Hematopoietic multipotent progenitor cell treated with erythropoietin and hydrocortisone succinate and interleukin-3 and kit ligand, for 4 days (in vitro differentiated cells): ENCODE data around the gene WDR1.
"Not testable (repeated sequence)": the region's sequence is repeated elsewhere in the genome, so short reads cannot be mapped to it uniquely, and the experiment has no call there.

ENCODE experiments used
- DNase-seq: peaks from one replicate; pipeline ENCODE4 v3.0.0-alpha.2; 2015

The WDR1 gene

DNA sequence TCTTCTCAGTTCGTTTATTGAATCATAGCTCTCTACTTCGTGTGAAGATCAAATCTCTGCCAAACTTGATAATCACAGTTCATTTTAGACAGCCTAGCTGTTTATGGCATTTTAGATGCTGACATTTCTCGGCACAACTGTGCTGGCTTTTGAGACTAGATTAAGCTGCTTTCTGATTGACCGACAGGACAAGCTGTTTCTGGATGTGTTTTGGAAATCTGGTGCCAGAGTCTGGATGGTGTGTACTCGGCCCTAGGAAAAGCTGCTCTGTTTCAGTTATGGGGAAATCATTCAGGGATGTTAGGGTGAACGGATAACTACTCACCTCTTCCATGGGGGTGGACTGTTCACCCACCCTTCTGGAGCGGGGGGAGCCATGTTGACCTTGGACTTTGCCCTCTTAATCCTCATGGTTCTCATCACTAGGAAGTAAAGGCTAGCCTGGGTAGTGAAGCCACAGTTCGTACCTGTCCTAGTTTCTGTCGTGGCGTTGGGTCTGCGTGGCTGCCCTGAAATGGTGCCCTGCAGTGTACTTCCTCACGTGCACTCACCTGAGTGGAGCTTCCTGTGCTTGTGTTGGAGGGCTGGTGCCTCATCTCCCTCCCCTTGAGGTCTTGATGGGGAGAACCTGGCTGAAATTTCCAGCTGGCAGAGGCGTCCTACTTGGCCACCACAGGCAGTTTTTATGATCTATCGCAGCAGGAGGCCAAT, 13.7 kb upstream of the WDR1 start:
- DNase-seq = no peak

DNA sequence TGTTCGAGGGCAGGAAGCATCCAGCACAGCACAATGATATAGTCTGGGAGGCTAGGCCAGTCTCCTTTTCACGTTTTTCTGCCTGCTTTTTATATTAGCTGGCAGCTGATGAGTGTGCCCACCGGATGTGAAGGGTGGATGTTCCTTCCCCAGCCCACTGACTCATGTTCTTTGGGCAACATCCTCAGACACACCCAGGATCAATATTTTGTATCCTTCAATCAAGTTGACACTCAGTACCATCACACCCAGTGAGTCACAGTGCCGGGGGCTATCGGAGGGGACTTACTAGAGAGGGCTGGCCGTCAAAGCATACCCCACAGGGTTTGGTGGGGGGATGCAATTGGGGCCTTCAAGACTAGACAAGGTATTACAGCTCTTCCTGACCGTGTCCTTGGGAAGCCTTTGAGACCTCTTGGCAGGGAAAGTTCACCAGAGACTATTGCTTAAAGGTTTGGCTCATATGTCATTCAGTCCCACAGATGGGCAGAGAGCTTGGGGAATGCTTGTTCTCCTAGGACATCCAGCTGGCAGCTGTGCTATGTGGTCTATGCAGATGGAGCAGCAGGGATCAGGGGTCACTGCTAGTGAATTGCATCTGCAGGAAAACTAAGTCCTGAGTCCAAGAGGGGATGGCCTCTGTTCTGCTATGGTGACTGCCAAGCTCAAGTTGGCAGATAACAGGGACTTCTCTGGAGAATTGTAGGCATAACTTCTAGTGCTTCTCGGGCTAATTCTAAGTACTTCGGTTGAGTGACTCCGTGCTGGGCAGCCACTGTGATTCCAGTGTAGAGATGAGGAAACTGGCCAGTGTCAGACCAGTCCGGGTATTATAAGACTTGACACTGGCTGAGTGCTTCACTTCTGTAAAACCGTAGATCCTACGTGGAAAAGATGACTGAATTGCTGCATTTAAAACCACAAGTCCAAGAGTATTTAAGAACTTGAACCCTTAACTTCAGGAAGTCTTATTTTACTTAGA, 12.9 kb upstream of the WDR1 start:
- DNase-seq = no peak

DNA sequence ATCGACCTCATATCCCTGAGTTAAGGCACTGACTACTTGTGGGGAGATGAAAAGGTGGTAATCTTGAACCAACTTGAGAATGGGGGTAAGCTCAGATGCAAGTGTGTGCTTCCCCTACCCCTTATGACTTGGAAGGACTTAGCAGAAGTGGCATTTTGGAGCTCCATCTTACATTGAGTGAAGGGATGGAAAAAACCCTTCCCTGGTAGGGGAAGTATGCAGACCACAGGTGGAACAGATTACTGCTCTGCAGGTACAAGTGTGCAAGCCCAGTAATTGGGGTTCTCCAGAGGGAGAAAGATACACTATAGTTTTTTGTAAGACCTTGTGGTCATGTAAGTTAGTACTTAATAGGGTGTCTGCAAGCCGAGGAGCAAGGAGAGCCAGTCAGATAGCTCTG, 12.2 kb upstream of the WDR1 start:
- no peak for DNase-seq

DNA sequence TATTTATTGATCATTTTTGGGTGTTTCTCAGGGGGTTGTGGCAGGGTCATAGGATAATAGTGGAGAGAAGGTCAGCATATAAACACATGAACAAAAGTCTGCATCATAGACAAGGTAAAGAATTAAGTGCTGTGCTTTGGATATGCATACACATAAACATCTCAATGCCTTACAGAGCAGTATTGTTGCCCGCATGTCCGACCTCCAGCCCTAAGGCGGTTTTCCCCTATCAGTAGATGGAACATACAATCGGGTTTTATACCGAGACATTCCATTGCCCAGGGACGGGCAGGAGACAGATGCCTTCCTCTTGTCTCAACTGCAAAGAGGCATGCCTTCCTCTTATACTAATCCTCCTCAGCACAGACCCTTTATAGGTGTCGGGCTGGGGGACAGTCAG, 10.9 kb upstream of the WDR1 start:
- not testable (repeated sequence) for DNase-seq

DNA sequence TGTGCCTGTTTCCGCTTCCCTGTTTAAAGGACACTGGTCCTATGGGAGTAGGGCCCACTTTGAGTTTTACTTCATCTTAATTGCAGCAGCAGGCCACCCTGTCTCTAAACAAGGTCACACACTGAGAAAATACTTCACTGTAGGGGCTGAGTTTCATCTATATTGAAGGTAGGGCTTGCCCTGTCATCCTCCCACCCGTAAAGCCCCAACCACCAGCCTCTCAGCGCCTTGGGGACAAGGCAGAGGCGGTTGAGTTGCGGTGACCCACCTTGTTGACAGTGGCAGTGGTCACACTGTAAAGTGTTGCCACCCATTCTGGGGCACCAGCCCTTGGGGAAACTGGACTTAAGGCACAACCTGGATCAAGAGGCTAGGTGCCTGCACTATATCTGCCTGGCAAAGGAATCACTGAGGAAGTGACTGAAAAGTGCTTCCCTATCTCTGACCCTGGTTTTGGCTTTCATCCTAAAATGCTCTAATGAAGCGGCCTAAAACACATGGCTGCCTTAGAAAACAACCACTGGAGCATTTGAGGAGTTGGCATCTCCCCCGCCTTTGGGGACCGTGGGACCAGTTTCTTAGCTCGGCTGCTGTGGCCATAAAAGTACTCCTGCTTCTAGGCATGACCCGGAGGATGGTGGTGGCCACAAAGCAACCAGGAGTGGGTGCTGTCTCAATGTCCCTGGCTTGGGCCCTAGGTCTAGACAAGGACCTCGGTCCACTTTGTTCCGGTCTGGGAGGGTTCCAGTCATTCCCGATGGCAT, 7.8 kb upstream of the WDR1 start:
- DNase-seq = peak; percentile 53

DNA sequence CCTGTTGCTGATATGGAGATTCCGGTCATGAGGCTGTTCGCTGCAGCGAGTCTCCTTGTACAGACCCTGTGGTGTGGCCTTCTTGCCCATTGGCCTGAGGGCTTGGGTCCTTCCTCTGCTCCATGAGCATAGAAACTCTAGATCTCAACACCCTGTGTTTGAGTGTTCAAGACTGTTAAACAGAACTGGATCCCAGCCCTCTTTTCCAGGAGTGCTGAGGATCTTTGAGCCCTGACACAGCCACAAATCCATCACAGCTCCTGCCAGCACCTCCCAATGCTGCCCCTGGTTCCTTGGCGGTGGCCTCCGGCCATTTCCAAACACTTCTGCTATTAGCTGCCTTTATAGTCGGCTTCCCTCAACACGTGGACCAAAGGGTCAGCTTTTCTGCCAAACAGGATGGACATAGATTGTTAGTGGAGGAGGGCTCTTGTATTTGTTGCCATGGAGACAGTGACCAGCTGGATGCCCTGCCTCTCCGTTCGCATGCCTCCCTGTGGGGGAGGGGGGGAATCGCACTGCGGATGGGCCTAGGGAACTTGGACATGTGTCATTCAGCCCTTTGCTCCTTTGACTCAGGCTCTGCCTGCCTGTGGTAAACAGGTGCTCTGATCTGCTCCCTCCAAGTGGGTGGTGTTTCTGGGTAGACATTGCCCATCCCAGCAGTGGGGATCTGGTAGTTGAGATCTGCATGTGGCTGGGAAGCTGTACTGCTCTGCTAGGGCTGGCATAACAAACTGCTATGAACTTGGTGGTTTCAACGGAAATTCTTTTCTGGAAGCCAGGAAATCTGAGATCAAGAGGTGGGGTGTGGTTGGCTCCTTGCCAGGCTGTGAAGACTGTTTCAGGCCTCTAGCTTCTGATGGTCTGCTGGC, 6.9 kb upstream of the WDR1 start:
- peak; percentile 85 for DNase-seq

DNA sequence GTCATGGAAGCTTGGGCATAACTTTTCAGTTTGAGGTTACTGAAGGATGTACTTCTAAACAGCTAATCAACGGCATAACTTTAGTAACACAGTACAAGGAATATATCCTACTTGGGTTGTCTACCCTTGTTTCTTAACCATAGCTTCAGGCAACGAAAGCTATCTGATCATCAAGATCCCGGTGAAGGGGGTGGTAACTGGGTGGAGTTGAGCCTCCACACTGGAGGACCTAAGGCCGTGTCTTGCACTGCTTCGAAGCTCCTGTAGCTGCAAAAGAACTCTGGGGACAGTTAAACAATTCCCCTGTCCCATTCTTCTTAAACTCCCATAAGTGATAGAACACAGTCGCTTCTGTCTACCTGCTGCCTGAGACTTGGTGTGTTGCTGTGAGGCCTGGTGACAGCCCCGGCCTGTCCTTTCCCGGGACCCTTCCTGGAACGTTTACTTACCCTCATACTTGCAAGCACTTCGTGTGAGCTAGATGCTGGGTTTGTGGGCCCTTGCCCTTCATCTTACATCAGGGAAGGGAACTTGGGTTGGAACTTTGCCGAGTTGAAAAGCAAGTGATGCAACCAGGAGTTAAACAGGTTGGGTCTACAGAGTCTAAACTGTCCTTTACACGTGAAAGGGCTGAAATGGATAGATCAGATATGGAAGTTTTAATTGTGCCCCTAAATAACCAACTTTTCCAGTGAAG, 5.8 kb upstream of the WDR1 start:
- DNase-seq = no peak

DNA sequence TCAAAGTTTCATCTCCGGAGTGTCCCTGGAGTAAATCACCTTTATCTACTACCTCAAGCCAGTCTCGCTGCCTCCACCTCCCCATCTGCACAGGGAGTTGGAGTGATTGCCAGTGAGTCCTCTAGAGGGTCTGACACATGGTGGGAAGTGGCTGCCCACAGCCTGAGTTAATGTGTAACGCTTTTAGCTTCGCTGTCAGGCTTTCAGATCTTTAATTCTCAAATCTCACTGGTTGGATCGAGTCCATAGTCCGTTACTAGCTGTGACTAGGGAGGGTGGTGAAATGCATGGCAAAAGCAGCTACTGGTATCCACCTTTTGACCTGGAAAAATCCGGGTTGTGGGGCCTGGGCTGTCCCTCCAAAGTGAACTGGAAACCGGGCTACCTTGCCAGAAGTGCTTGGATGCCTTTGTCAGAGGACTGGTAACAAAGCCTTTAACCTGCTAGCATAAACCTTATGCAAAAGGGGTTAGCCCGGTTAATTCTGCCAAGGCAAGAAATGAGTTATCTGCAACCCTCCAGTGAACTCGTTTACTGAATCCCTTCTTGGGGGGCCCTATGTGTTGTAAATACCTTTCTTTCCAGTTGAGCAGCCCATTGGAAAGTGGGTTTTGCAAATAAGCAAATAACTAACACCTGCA, 5.1 kb upstream of the WDR1 start:
- DNase-seq = no peak

DNA sequence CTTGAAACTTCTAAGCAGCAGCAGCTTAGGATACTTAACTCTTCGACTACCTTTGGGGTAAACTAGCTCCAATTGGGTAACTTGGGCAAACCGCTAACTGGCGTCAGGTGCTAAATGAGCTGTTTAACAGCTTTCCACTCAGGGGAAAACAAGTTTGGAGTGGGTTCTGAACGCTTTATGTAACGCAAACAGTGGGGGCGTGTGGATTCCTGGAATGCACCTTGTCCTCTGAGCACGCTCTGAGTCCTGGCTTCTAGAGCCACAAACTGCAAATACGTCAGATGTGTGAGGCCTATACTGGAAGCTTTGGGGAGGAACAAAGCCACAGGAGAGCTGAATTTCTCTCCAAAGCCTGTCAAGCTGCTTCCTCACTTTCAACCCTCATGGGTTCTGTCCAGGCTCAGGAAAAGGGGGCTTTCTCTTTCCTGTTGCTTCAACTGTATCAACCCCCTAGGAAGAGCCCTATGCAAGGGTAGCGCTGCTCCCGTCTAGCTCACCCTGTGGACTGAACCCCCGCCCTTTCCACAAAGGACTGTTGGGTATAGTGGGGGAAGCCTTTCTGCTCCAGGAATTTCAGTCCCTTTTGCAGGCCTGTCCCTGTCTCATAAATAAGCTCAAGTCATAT, 4.5 kb upstream of the WDR1 start:
- DNase-seq = no peak

DNA sequence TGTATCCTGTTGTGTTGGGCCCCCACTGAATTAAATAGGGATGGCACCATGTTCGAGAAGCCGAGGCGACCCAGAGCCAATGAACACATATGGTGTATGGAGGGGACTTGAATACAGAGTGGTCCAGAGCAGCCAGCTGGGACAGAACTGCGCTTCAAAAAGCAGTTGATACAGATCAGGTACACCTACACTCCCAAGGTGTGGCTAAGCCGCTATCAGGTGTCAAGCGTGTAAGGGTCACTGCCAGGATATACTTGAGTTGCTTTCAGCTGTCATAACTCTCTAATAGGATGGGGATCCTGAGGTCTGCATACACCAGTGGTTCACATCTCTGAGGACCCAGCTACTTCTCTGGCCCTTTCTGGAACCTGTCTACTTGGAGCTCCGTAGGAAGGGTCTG, 3.2 kb upstream of the WDR1 start:
- DNase-seq = no peak

DNA sequence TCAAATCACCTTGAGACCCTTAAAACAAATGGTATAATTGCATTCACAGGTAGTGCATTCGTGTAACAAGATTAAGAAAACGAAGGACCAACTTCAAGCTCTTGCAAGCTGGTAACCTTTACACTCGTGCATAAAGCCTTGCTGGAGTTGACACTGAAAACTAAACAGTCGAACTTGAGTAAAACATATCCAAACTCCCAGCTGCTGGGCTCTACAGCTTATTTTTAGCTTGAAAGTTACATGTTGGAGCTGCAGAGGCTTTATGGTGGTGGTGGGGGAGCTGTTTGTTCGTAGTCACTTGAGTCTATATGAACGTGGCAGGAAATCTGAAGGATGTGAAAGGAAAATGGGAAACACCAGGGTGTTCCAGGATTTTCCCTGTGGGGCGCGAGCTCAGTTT, 2.7 kb upstream of the WDR1 start:
- DNase-seq = no peak

DNA sequence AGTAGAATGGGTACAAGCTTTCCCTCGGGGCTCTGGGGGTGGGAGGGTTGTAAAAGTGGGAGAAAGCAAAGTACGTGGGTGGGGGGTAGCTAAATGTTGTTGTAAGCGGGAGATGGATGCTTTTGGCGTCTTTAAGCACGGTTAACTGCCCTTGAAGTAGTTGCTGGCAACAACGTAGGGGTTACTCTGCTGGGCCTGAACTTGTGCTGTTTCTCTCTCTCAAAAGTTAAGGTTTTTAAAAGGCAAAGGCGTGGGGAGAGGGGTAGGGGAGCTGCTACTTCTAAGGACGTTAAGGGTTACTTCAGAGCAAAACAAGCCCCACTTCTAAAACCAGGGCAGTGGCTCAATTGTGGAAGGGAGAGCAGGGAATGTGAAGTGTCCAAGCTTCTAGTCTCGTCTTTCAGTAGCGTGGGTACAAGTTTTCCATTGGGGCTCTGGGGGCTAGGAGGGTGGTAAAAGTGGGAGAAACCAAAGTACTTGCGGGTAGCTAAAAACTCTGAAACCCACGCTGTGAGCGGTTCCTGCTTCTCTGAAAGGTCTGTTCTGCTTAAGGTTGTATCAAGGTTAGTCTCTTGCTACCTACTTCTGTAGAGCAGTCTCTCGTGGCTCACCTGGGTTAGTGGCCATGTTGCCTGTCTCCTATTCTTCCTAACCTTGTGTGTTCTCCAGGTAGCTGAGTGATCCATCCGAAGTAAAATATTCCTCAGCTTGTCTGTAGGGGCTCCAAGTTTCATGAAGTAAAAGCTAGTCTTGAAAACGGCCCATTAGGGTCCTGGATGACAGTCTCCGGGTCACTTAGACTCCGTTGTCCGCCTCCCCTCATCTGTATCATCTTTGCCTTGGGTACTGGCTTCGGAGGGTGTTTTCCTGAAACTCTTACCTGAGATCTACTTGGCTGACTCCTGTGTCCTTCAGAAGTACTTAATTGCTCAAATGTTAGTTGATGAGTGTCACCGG, 1.7 kb upstream of the WDR1 start:
- DNase-seq = no peak

DNA sequence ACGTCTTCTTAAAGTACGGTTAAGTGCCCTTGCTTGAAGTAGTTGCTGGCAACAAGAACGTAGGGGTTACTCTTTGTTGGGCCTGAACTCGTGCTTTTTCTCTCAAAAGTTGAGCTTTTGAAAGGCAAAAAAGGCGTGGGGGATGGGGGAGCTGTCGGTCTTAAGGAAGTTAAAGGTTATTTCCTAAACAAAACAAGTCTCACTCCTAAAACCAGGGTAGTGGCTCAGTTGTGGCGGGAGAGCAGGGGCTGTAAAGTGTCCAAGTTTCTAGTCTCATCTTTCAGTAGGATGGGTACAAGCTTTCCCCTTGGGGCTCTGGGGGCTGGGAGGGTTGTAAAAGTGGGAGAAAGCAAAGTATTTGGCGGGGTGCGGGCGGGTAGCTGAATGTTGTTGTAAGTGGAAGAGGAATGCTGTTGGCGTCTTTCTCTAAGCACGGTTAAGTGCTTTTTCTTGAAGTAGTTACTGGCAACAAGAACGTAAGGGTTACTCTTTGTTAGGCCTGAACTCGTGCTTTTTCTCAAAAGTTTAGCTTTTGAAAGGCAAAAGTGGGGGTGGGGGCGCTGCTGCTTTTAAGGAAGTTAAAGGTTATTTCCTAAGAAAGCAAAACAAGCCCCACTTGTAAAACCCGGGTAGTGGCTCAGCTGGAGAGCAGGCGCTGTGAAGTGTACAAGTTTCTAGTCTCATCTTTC, 904 bp upstream of the WDR1 start:
- peak; percentile 80 for DNase-seq

DNA sequence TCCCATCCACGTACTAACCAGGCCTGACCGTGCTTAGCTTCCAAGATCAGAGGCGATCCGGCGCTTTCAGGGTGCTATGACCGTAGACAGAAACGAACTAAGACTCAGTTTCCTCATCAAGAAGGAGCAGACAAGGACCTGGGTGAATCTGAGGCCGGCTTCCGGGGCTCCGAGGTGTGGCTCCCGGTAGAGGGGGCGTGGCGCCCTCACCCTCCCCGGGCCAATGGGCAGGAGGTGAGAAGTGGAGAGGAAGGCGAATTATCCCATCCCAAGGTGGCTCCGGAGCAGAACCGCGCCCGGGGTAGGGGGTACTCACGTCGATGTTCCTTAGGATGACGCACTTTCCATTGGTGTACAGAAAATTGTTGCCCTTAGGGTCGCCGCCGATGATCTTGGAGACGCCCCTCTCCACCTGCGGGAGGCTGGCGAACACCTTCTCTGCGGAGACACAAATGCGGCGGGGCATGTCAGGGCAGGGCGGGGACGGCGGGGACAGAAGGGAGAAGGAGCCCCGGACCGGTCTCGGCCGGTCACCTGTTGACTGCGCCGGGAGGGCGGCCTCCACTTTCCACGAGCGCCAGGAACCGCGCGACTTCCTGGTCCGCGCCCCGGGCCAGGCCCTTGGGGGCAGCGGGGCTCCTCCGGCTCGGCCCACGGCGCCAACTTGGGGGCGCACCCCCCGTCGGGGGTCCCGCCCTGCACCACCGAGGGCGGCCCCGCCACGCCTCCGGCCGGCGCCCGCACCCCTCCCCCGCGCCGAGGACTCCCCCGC, 616 bp downstream of the WDR1 start:
- peak; percentile 62 for DNase-seq

DNA sequence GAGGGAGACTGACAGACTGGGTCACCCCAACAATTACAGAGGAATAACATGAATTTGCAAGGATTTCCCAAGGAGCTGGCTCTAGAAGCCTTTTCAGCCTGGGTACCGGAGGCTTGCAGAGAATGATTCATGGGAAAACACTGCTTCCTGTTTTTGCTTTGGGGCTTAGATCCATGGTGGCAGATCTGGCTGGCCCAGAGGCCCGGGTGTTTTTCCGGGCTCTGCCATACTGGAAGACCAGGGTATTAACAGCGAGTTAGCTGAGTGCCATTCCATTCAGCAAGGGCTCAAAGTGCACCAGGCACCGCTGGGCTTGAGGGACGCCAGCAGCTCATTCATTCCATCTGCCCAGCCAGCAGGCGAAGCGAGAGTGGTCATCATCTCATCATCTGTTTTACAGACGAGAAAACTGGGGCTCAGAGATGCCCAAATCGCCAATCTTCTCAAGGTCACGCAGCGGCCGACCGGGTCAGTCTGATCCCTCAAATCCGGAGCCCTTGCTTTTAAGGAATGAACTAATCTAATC, 1.3 kb downstream of the WDR1 start:
- peak; percentile 52 for DNase-seq

DNA sequence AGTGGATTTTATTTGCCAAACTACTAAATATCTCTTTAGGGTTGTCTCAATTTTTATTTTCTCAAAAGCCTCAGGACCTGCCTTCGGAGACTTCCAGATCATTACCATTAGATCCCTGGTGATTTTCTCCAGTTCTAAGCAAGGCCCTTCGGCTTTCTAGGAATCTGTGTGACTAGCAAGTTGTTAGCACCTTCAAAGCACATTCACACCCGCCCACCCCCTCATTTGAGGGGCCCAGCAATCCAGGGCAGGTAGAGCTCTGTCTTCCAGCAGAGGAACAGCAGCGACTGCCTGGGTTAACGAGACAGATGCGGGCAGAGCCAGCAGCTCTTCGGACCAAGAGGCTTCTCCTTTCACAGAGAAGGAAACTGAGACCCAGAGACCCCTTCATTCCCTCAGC, 2.0 kb downstream of the WDR1 start:
- DNase-seq = no peak

DNA sequence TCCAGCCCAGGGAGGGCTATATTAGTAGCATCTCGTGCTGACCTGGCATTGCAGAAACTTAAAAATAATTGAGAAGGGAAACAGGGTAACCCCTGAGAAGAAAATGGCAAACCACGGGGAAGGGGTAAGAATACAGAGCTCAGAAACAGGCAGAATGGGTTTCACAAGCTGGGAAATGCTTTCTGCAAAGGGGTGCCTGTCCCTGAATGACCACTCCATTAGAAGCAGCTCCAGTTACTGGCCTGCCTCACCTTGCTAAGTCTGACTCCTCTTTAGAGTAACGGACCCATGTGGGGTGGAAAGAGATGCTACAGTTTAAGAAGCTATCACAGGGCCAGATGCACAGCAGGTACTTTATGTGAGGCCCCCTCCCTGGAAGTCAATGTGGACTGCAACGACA, 2.5 kb downstream of the WDR1 start:
- no peak for DNase-seq
